ENCODE results near the gene SCARB1. TPM values are rescaled to one million over a fixed set of nuclear protein-coding genes. Genes with fewer than 3 reads are reported as not detected.
A peak's percentile ranks its signal among the peaks of the same experiment; 100 is the strongest.

SCARB1 gene
- total and polyA plus RNA-seq, 2 of the 13 experiments (the other 11 are each of a cell fraction or from before 2014, with no cell fraction given) = 63.4 to 160 TPM

DNA sequence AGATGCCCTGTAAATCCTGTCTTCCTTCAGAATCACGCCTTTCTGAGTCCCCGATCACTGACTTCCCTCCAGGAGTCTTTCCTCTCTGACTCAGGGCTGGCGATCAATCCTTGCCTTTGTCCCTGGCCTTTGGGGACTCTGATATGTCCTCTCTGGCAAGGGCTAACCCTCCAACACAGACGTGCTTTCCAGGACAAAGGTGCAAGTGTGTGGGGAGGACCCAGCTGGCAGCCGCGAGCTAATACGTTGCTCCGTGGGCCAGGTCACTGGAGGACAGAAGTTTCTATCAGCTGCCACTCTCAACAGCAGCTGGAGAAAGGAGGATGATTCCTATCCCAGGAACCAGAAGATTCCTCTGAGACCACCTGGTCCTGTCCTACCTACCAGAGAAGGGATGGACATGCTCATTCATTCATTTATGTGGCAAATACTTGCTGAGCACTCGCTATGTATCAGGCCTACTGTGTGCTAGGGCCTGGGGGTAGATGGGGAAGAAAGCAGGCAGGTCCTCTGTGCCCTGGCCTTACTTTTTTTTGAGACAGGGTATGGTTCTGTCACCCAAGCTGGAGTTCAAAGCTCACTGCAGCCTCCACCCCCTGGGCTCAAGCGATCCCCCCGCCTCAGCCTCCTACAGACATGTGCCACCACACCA, 8.5 kb upstream of the SCARB1 start:
- WGBS (ENCODE audit: low lambda C conversion rate) = 13% methylated on average over 9 of the region's 11 CpGs
- Histone ChIP-seq H3K4me2 (ENCODE audit: low read depth, low read length) (peak overlapping the region; percentile 72), H3K4me3 (replicated peaks in 1 of 3; ENCODE audit: insufficient read depth in 1 of 3, low read depth in 2 of 3, low read length in 3 of 3) (peak overlapping the region; percentile 19 to 52 (median 35)), H3K27ac (ENCODE audit: extremely low read length, insufficient read depth, low read length) (peak overlapping the region; percentile 12), H3K9me3 (ENCODE audit: low read length) (no peaks in the 10 kb centered on the region), H3K36me3 (replicated peaks in 1 of 2; ENCODE audit: control insufficient read depth in 1 of 2, insufficient read depth in 2 of 2, low read length in 2 of 2) (no peaks in the 10 kb centered on the region), H4K20me1 (ENCODE audit: insufficient read depth, low read length) (no peaks in the 10 kb centered on the region), H3K4me1 (ENCODE audit: insufficient read depth, low read length) (peaks cover 85% of the 10 kb centered on the region), H2AFZ (ENCODE audit: low read length) (no peak overlapping the region), H3K79me2 (ENCODE audit: insufficient read depth, low read length) (no peaks in the 10 kb centered on the region), H3K27me3 (ENCODE audit: control insufficient read depth in 1 of 2, insufficient read depth in 2 of 2, low read length in 2 of 2) (no peaks in the 10 kb centered on the region), H3K9ac (ENCODE audit: insufficient read depth, low read depth, low read length) (peak overlapping the region; percentile 31)
- BruUV-seq (replicated peaks) = no TSS peak
- no peak for DNase-seq (ENCODE audit: low spot score)
- no peak for FAIRE-seq
- ATAC-seq = peak; percentile 67
- intact Hi-C loops (cut with micrococcal nuclease; ENCODE audit: unreplicated experiment) (no loop called here), in situ Hi-C loops (cut with HindIII; ENCODE audit: extremely low pct_ligation_motif_present, low pct_unique_long_range_greater_than_20kb) (no loop called here)
- ChIA-PET POLR2A (interaction anchor here (0.9 to 2.7 kb wide), 9 partner anchors 8 to 45 kb away, joined by 3 to 12 read pairs (median 4); partner anchors contain the start of genes SCARB1 and UBC), CTCF (ENCODE audit: low intra/inter-chr PET ratio, low total read pairs) (no interaction called here)
- TF ChIP-seq NR2F6 (IDR thresholded peaks at IDR 0.05) (no peak), NR2F6 (CRISPR knock-in tag; IDR thresholded peaks at IDR 0.05) (0 out of 2 replicates have a peak, but pooled peaks have one; percentile 7), CREB3 (CRISPR knock-in tag; IDR thresholded peaks at IDR 0.05) (no peak), TOPORS (CRISPR knock-in tag; IDR thresholded peaks at IDR 0.05) (0 out of 2 replicates have a peak, but pooled peaks have one; percentile 47), RARA (CRISPR knock-in tag; IDR thresholded peaks at IDR 0.05) (0 out of 2 replicates have a peak, but pooled peaks have one; percentile 13), ZNF687 (CRISPR knock-in tag; IDR thresholded peaks at IDR 0.05) (peak; percentile 63), ZNF256 (CRISPR knock-in tag; conservative IDR thresholded peaks at IDR 0.05) (no peak), CERS6 (CRISPR knock-in tag; IDR thresholded peaks at IDR 0.05) (no peak), NCOR1 (IDR thresholded peaks at IDR 0.05; ENCODE audit: borderline replicate concordance, low read length) (0 out of 2 replicates have a peak, but pooled peaks have one; percentile 6), ZNF101 (CRISPR knock-in tag; IDR thresholded peaks at IDR 0.05; ENCODE audit: borderline replicate concordance, low read depth) (no peak), FOXM1 (CRISPR knock-in tag; IDR thresholded peaks at IDR 0.05) (no peak), ZSCAN5A (CRISPR knock-in tag; IDR thresholded peaks at IDR 0.05; ENCODE audit: borderline replicate concordance) (no peak), YEATS4 (CRISPR knock-in tag; IDR thresholded peaks at IDR 0.05; ENCODE audit: borderline replicate concordance) (0 out of 2 replicates have a peak, but pooled peaks have one; percentile 23), ZNF350 (CRISPR knock-in tag; IDR thresholded peaks at IDR 0.05; ENCODE audit: borderline replicate concordance, low read depth) (peak; percentile 59; the same call in 1 of the 2 replicates), SAP130 (CRISPR knock-in tag; IDR thresholded peaks at IDR 0.05; ENCODE audit: low read depth) (0 out of 2 replicates have a peak, but pooled peaks have one; percentile 10)
- TF ChIP-seq, protein P1, sequence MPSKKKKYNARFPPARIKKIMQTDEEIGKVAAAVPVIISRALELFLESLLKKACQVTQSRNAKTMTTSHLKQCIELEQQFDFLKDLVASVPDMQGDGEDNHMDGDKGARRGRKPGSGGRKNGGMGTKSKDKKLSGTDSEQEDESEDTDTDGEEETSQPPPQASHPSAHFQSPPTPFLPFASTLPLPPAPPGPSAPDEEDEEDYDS (CRISPR knock-in tag; IDR thresholded peaks at IDR 0.05) = no peak
